Mesothelial cell of epicardium (in vitro differentiated cells): Measurements from ENCODE around the gene TMEM53. TPM values are rescaled to one million over a fixed set of nuclear protein-coding genes. Genes with fewer than 3 reads are reported as not detected.
"Not testable (repeated sequence)": the region's sequence is repeated elsewhere in the genome, so short reads cannot be mapped to it uniquely, and the experiment has no call there.

Experiments used
- DNase-seq, 2 experiments: peaks; one replicate each; pipeline ENCODE4 v3.0.0; 2021; ENCODE audit warnings: low spot score in 2 of 2; ENCODE audit not compliant: unreplicated experiment in 2 of 2
- H3K27ac Mint-ChIP-seq: 2 replicates; pipeline ENCODE4 v1.8.0; 2021; ENCODE audit warnings: mixed read lengths
- H3K27me3 Mint-ChIP-seq: 2 replicates; pipeline ENCODE4 v1.8.0; 2021; ENCODE audit warnings: low read depth, mixed read lengths
- H3K36me3 Mint-ChIP-seq: 2 replicates; pipeline ENCODE4 v1.8.0; 2021; ENCODE audit warnings: mixed read lengths
- H3K4me1 Mint-ChIP-seq: 2 replicates; pipeline ENCODE4 v1.8.0; 2021; ENCODE audit warnings: mixed read lengths
- H3K4me3 Mint-ChIP-seq: 2 replicates; pipeline ENCODE4 v1.8.0; 2021; ENCODE audit warnings: mild to moderate bottlenecking, moderate library complexity, mixed read lengths
- H3K9me3 Mint-ChIP-seq: 2 replicates; pipeline ENCODE4 v1.8.0; 2021; ENCODE audit warnings: mixed read lengths
- total RNA-seq: library from RNA; stranded (reverse); gene quantifications from 3 replicates; pipeline ENCODE4 v1.2.1, GENCODE V29; 2021
- TF ChIP-seq, protein P1 (sequence below): fragments of 200-600 bp; sonication (generic); IDR thresholded peaks from one replicate; pipeline ENCODE4 v1.5.0; 2021; ENCODE audit warnings: antibody characterized with exemption; ENCODE audit not compliant: unreplicated experiment

The TMEM53 gene
- total RNA-seq, 1 donor from 2014 or later = 8.9 TPM

DNA sequence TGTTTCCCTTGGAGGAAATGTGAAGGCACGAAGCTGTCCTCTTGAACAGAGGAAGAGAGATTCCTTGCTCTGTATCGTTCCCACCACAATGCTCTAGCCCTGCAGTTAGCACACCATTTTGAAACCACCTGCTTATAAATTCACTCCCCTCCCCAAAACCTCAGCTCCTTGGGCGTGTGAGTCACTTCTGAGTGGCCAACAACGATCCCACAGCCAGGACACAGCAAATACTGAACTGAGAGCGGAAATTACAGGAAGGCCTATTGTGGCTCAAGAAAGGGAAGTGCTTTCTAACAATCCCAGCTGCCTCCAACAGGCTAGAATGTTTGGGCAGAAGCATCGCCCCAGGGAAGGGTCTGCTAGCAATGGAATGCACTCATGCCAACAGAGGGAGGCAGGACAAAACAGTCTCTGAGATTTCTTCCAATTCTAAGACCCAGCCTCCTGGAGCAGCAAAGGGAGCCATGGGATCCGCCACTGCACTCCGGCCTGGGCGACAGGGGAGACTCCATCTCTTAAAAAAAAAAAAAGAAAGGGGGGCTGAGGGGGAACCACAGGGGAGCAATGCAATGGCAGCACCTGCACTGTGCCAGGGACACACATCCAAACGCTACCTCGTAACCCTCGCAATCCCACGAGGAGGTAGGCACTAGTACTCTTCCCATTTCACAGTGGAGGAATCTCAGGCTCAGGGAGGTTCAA lies 1.9 kb downstream of the TMEM53 start:
- H3K36me3 Mint-ChIP-seq = peaks cover 3% of the 10 kb centered on the region
- no peak for DNase-seq
- no peaks in the 10 kb centered on the region for H3K9me3 Mint-ChIP-seq
- TF ChIP-seq, protein P1, sequence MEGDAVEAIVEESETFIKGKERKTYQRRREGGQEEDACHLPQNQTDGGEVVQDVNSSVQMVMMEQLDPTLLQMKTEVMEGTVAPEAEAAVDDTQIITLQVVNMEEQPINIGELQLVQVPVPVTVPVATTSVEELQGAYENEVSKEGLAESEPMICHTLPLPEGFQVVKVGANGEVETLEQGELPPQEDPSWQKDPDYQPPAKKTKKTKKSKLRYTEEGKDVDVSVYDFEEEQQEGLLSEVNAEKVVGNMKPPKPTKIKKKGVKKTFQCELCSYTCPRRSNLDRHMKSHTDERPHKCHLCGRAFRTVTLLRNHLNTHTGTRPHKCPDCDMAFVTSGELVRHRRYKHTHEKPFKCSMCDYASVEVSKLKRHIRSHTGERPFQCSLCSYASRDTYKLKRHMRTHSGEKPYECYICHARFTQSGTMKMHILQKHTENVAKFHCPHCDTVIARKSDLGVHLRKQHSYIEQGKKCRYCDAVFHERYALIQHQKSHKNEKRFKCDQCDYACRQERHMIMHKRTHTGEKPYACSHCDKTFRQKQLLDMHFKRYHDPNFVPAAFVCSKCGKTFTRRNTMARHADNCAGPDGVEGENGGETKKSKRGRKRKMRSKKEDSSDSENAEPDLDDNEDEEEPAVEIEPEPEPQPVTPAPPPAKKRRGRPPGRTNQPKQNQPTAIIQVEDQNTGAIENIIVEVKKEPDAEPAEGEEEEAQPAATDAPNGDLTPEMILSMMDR = no peak
- no peaks in the 10 kb centered on the region for H3K27me3 Mint-ChIP-seq
- H3K4me3 Mint-ChIP-seq = peak overlapping the region; percentile 36
- H3K4me1 Mint-ChIP-seq = peaks cover 27% of the 10 kb centered on the region
- peak overlapping the region; percentile 95 for H3K27ac Mint-ChIP-seq

- Mint-ChIP-seq H3K4me1 (peaks cover 27% of the 10 kb centered on the region), H3K36me3 (peaks cover 3% of the 10 kb centered on the region), H3K27me3 (no peaks in the 10 kb centered on the region), H3K9me3 (no peaks in the 10 kb centered on the region), H3K4me3 (no peak overlapping the region), H3K27ac (no peak overlapping the region)
- DNase-seq = no peak
- TF ChIP-seq, protein P1 = no peak
Observed at GRCh38 chr1:44670751-44671640, 3.3 kb downstream of the TMEM53 start.

- H3K27me3 Mint-ChIP-seq, DNase-seq, H3K4me1 Mint-ChIP-seq, H3K9me3 Mint-ChIP-seq, H3K36me3 Mint-ChIP-seq, H3K27ac Mint-ChIP-seq, H3K4me3 Mint-ChIP-seq: not testable (repeated sequence)
Observed at GRCh38 chr1:44666719-44667118, 7.6 kb downstream of the TMEM53 start.

GRCh38 chr1:44664730-44665370 lies 9.4 kb downstream of the TMEM53 start:
- TF ChIP-seq, protein P1 = no peak
- no peaks in the 10 kb centered on the region for H3K27me3 Mint-ChIP-seq
- DNase-seq = no peak
- H3K27ac Mint-ChIP-seq = no peak overlapping the region
- no peak overlapping the region for H3K4me3 Mint-ChIP-seq
- no peaks in the 10 kb centered on the region for H3K4me1 Mint-ChIP-seq
- H3K9me3 Mint-ChIP-seq = no peaks in the 10 kb centered on the region
- no peaks in the 10 kb centered on the region for H3K36me3 Mint-ChIP-seq

GRCh38 chr1:44663417-44663816 lies 10.9 kb downstream of the TMEM53 start:
- Mint-ChIP-seq H3K27ac (no peak overlapping the region), H3K4me1 (no peaks in the 10 kb centered on the region)

More at GRCh38 chr1:44663417-44663816, 10.9 kb downstream of the TMEM53 start:
- Mint-ChIP-seq H3K27me3 (no peaks in the 10 kb centered on the region), H3K4me3 (no peak overlapping the region), H3K9me3 (no peaks in the 10 kb centered on the region), H3K36me3 (no peaks in the 10 kb centered on the region)
- DNase-seq = no peak
- TF ChIP-seq, protein P1 = no peak
